Mesothelial cell of epicardium (in vitro differentiated cells): Measurements from ENCODE around the gene MFSD12. TPM values are rescaled to one million over a fixed set of nuclear protein-coding genes. Genes with fewer than 3 reads are reported as not detected.
A peak's percentile ranks its signal among the peaks of the same experiment; 100 is the strongest.

ENCODE experiments used
- DNase-seq, 2 experiments: peaks; one replicate each; pipeline ENCODE4 v3.0.0; 2021; ENCODE audit warnings: low spot score in 2 of 2; ENCODE audit not compliant: unreplicated experiment in 2 of 2
- H3K27ac Mint-ChIP-seq: 2 replicates; pipeline ENCODE4 v1.8.0; 2021; ENCODE audit warnings: mixed read lengths
- H3K27me3 Mint-ChIP-seq: 2 replicates; pipeline ENCODE4 v1.8.0; 2021; ENCODE audit warnings: low read depth, mixed read lengths
- H3K36me3 Mint-ChIP-seq: 2 replicates; pipeline ENCODE4 v1.8.0; 2021; ENCODE audit warnings: mixed read lengths
- H3K4me1 Mint-ChIP-seq: 2 replicates; pipeline ENCODE4 v1.8.0; 2021; ENCODE audit warnings: mixed read lengths
- H3K4me3 Mint-ChIP-seq: 2 replicates; pipeline ENCODE4 v1.8.0; 2021; ENCODE audit warnings: mild to moderate bottlenecking, moderate library complexity, mixed read lengths
- H3K9me3 Mint-ChIP-seq: 2 replicates; pipeline ENCODE4 v1.8.0; 2021; ENCODE audit warnings: mixed read lengths
- CTCF ChIP-seq: fragments of 200-600 bp; sonication (generic); IDR thresholded peaks from one replicate; pipeline ENCODE4 v1.5.0; 2021; ENCODE audit warnings: antibody characterized with exemption; ENCODE audit not compliant: unreplicated experiment
- total RNA-seq: library from RNA; stranded (reverse); gene quantifications from 3 replicates; pipeline ENCODE4 v1.2.1, GENCODE V29; 2021

MFSD12 gene
- total RNA-seq, 1 donor from 2014 or later, result 59.5 TPM

GRCh38 chr19:3544742-3545668, 12.4 kb downstream of the MFSD12 start:
- Mint-ChIP-seq H3K36me3 (peaks cover 2% of the 10 kb centered on the region), H3K27me3 (no peaks in the 10 kb centered on the region), H3K9me3 (no peaks in the 10 kb centered on the region), H3K4me3 (no peak overlapping the region), H3K4me1 (no peaks in the 10 kb centered on the region), H3K27ac (no peak overlapping the region)
- DNase-seq, result peak; percentile 49 to 82
- peak; percentile 89 for TF ChIP-seq CTCF

GRCh38 chr19:3544058-3544376, 13.4 kb downstream of the MFSD12 start:
- H3K9me3 Mint-ChIP-seq, result no peaks in the 10 kb centered on the region
- H3K4me3 Mint-ChIP-seq, result no peak overlapping the region
- H3K27ac Mint-ChIP-seq, result no peak overlapping the region
- no peaks in the 10 kb centered on the region for H3K27me3 Mint-ChIP-seq
- peaks cover 4% of the 10 kb centered on the region for H3K4me1 Mint-ChIP-seq
- TF ChIP-seq CTCF, result no peak
- DNase-seq, result no peak
- H3K36me3 Mint-ChIP-seq, result peaks cover 5% of the 10 kb centered on the region

- no peak for TF ChIP-seq CTCF
- H3K9me3 Mint-ChIP-seq, result no peaks in the 10 kb centered on the region
- peaks cover 4% of the 10 kb centered on the region for H3K4me1 Mint-ChIP-seq
- no peak overlapping the region for H3K27ac Mint-ChIP-seq
- H3K36me3 Mint-ChIP-seq, result peaks cover 5% of the 10 kb centered on the region
- no peaks in the 10 kb centered on the region for H3K27me3 Mint-ChIP-seq
- no peak overlapping the region for H3K4me3 Mint-ChIP-seq
- DNase-seq, result no peak
Measured at GRCh38 chr19:3543150-3544057, 14.0 kb downstream of the MFSD12 start.

- Mint-ChIP-seq H3K4me3 (no peak overlapping the region), H3K9me3 (no peaks in the 10 kb centered on the region), H3K4me1 (peaks cover 5% of the 10 kb centered on the region), H3K36me3 (peaks cover 10% of the 10 kb centered on the region), H3K27me3 (no peaks in the 10 kb centered on the region), H3K27ac (peak overlapping the region; percentile 12)
- TF ChIP-seq CTCF, result no peak
- no peak for DNase-seq
Measured at GRCh38 chr19:3539756-3540118, 17.6 kb downstream of the MFSD12 start.

GRCh38 chr19:3538965-3539755, 18.2 kb downstream of the MFSD12 start, which contains the start of gene TEKTIP1:
TEKTIP1 (plus strand) TSS chr19:3539174; CDS start chr19:3539178, 4 bp downstream.
- no peak within 1 kb of the TSS for H3K4me3 Mint-ChIP-seq
- DNase-seq, result no peak
- no peak for TF ChIP-seq CTCF

More at GRCh38 chr19:3538965-3539755, 18.2 kb downstream of the MFSD12 start, which contains the start of gene TEKTIP1:
- Mint-ChIP-seq H3K27ac (peak within 1 kb of the TSS; percentile 67), H3K4me1 (peaks cover 5% of the 10 kb centered on the region), H3K36me3 (peaks cover 13% of the 10 kb centered on the region), H3K9me3 (no peaks in the 10 kb centered on the region), H3K27me3 (no peaks in the 10 kb centered on the region)
